Ureter (tissue), 1 donor: Measurements from ENCODE around the gene NXPH1. TPM values are rescaled to one million over a fixed set of nuclear protein-coding genes. Genes with fewer than 3 reads are reported as not detected.

Source experiments
- DNase-seq: peaks from one replicate; pipeline ENCODE4 v3.0.0-alpha.2; 2020; ENCODE audit warnings: low spot score
- total RNA-seq: library from RNA; stranded (reverse); gene quantifications from one replicate; pipeline ENCODE4 v1.2.4, GENCODE V29; 2023
- donor health status: DM: yes; HTN: yes; CAD: no.

The NXPH1 gene
- total RNA-seq, 1 donor from 2014 or later, result not detected

GRCh38 chr7:8435590-8436545 is 2.5 kb downstream of the NXPH1 start:
- no peak for DNase-seq

GRCh38 chr7:8436965-8437364 is 3.6 kb downstream of the NXPH1 start:
- no peak for DNase-seq

GRCh38 chr7:8437606-8438005 is 4.2 kb downstream of the NXPH1 start:
- no peak for DNase-seq

GRCh38 chr7:8440670-8441069 is 7.3 kb downstream of the NXPH1 start:
- no peak for DNase-seq

GRCh38 chr7:8441106-8441965 is 7.9 kb downstream of the NXPH1 start:
- no peak for DNase-seq

GRCh38 chr7:8442051-8442813 is 8.8 kb downstream of the NXPH1 start:
- DNase-seq, result no peak

- DNase-seq, result no peak
These were observed 9.4 kb downstream of the NXPH1 start for GRCh38 chr7:8442814-8443304.

- DNase-seq, result no peak
These were observed 10.4 kb downstream of the NXPH1 start for GRCh38 chr7:8443576-8444467.

GRCh38 chr7:8444468-8444769 is 11.0 kb downstream of the NXPH1 start:
- DNase-seq, result no peak

GRCh38 chr7:8453535-8453934 is 20.1 kb downstream of the NXPH1 start:
- no peak for DNase-seq

GRCh38 chr7:8455426-8455825 is 22.0 kb downstream of the NXPH1 start:
- no peak for DNase-seq

GRCh38 chr7:8462309-8462708 is 28.9 kb downstream of the NXPH1 start:
- DNase-seq, result no peak

GRCh38 chr7:8465338-8465737 is 31.9 kb downstream of the NXPH1 start:
- no peak for DNase-seq

GRCh38 chr7:8480527-8480926 is 47.1 kb downstream of the NXPH1 start:
- no peak for DNase-seq

- no peak for DNase-seq
These were observed 47.7 kb downstream of the NXPH1 start for GRCh38 chr7:8481096-8481495.

- no peak for DNase-seq
These were observed 48.5 kb downstream of the NXPH1 start for GRCh38 chr7:8481752-8482446.

GRCh38 chr7:8490391-8491045 is 57.1 kb downstream of the NXPH1 start:
- no peak for DNase-seq

GRCh38 chr7:8491106-8491505 is 57.7 kb downstream of the NXPH1 start:
- no peak for DNase-seq
